GM18499 (cell line): ENCODE measurements around the gene MATR3.
"Not testable (repeated sequence)": the region's sequence is repeated elsewhere in the genome, so short reads cannot be mapped to it uniquely, and the experiment has no call there.

ENCODE experiments used
- ATAC-seq: cut with Tn5 transposase; IDR thresholded peaks from one replicate; pipeline ENCODE4 v1.9.1; 2021; ENCODE audit warnings: moderate number of reproducible peaks; ENCODE audit not compliant: insufficient read depth, unreplicated experiment

The MATR3 gene, protein sequence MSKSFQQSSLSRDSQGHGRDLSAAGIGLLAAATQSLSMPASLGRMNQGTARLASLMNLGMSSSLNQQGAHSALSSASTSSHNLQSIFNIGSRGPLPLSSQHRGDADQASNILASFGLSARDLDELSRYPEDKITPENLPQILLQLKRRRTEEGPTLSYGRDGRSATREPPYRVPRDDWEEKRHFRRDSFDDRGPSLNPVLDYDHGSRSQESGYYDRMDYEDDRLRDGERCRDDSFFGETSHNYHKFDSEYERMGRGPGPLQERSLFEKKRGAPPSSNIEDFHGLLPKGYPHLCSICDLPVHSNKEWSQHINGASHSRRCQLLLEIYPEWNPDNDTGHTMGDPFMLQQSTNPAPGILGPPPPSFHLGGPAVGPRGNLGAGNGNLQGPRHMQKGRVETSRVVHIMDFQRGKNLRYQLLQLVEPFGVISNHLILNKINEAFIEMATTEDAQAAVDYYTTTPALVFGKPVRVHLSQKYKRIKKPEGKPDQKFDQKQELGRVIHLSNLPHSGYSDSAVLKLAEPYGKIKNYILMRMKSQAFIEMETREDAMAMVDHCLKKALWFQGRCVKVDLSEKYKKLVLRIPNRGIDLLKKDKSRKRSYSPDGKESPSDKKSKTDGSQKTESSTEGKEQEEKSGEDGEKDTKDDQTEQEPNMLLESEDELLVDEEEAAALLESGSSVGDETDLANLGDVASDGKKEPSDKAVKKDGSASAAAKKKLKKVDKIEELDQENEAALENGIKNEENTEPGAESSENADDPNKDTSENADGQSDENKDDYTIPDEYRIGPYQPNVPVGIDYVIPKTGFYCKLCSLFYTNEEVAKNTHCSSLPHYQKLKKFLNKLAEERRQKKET

DNA sequence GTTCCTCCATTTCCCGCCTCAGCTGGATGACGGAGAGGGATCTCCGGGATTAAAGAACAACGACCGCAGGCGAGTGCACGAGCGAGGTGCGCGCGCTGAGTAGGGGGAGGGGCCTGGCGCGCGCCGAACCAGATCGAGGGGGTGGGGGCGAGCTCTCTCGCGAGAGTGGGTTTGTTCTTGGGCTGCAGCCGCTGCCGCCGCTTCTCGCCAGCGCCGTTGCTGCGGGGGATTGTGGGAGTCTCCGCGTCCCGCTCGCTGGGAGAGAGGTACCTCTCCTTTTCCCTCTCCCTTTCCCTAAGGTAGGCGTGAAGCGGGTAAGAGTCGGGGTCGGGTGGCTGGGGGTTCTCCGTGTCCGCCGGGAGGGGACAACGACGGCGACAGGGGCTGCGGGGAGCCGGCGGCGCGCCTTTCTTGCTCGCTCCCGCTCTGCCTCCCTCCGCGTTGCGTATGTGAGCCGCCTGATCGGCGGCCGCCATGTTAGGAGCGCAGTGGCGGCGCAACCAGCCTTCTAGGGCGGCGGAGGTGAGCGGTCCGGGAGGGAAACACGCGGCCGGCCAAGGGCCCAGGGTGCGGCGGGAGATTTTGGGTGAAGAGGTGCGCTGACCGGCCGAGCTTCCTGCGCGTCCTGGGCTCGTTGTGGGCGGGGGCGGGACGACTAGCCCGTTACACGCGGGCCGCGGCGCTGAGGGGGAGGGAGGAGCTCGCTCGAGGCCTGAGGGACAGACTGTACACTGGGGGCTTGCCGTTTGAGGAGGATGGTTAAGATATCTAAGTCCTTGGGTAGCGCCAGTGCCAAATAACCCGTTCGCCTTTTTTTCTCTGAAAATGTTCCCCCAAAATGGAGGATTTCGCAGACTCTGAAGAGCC is at the start of gene MATR3:
TSS of gene MATR3 (plus strand) at position 234 of the 867 bp plus-strand sequence. CDS start 13,676 bp downstream, outside the sequence.
- ATAC-seq: peak; percentile 44

DNA sequence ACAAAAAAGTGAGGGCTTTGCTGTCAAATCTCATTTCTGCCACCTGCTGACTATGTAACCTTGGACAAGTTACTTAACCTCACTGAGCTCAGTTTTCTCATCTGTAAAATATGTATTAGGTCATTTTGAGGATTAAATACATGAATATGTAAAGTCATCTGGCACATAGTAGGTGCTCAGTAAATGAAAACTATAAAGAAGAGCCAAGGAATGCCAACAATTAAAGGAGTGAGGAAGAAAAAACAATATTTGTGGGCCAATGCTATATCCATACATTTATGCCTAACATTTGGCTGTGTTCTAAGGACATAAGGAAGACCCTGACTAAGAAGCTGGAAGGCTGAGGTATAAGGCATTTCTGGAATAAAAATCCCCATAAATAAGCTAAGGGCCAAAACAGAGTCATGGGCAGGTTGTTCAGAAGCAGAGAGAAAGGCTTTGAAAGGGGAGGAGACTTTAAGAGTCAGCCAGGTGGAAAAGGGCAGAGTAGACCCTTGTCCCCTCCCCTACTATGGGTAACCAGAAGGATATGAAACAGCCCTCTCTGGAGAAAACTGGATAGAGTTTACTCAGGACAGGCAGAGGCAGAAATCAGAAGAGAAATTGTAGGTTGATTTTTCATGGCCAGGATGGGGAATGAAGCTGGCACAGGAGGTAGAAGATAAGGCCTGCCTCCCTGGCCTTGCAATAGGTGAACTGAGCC is 47.8 kb upstream of the MATR3 start:
- ATAC-seq: no peak

DNA sequence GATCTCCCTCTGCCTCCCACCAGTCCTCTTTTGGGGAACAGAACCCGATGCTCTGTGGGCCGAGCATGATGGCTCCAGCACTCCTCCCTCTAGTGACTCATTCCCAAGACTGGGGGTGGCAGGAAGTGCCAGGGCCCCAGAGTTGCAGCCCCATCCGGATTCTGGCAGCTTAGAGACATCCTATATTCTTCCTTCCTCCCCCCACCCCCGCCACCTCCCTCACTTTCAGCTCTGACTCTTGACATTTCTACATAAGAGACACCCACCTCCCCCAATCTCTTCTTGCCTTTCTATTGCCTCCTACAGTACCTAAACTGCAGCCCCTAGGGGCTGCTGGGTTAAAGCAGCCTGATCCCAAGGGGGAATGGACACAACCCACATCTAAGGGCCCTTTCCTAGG is 47.1 kb upstream of the MATR3 start:
- ATAC-seq: no peak

DNA sequence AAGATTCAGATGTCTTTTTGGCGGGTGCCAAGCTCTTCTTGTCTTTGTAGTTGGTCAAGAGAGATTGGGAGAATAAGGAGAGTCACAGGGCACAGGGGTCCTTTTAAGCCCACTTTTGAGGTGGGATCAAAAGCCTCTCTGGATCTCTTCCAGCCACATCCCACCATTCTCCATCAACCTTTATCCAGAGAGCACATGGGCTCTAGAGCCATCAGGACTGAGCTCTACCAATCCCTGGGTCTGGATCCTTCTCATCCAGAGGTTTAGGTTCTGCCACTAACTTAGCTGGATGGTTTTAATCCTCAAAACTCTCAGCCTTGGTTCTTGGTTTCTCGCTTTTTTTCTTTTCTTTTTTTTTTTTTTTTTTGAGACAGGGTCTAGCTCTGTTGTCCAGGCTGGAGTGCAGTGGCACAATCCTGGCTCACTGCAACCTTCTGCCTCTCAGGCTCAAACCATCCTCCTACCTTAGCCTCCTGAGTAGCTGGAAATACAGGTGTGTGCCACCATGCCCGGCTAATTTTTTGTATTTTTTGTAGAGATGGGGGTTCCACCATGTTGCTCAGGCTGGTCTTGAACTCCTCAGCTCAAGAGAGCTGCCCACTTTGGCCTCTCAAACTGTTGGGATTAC is 44.6 kb upstream of the MATR3 start:
- no peak for ATAC-seq

DNA sequence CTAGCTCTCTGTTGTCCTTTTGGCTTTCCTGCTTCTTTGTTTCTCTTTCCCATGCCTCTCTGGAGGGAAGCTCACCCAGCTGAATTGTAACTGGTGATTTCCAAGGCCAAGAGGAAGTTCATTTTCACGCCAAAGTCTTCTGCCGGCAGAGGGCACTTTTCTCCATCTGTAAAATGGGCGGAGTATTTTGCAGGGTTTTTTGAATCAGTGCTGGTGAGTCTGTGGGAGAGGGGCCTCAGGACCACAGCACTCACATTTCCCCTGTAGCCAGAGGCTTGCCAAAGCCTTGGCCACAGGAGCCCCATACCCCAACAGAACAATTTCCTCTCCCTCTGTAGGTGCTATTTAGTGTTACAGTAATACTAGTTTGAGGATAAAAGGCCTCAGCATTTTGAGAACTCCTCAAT is 42.3 kb upstream of the MATR3 start:
- no peak for ATAC-seq

DNA sequence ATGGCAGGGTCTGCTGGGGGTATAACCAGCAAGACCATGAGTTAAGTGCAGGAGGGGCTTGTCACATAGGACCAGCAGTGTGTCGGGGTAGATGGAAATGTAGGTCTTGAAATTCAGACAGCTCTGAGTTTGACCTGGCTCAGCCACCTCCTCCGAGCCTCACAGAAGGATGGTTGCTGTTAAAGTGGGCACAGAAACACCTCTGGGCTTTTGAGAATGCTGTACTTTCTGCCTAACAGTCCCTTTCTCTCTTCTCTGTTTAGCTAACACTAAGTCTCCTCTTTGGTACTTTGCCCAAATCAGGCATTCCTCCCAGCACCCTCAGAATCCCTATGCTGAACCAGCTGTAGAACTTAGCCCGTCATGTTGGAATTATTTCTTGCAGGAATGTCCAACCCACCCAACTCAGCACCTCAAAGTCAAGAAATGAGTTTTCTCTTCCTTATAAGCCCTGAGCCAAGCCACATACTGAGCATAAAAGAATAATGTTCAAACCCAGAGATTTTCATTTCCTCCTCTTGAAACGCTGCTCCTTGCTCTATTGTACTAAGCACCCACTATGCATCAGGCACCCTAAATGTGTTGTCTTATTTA is 41.7 kb upstream of the MATR3 start:
- no peak for ATAC-seq

DNA sequence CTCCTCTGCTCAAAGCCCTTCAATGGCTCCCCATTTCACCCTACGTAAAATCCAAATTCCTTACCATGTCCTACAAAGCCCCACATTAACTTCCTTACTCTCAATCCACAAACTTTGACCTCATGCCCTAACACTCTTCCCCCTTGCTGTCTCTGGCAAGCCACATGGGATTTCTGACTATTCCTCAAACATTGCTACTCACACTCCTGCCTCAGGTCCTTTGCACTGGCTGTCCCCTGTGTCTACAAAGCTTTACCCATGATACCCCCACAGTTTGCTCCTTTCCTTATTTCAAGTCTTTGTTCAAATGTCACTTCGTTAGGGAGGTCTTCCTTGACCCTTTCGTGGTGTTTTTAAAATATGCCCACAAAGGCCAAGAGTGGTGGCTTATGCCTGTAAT is 40.4 kb upstream of the MATR3 start:
- ATAC-seq: no peak

DNA sequence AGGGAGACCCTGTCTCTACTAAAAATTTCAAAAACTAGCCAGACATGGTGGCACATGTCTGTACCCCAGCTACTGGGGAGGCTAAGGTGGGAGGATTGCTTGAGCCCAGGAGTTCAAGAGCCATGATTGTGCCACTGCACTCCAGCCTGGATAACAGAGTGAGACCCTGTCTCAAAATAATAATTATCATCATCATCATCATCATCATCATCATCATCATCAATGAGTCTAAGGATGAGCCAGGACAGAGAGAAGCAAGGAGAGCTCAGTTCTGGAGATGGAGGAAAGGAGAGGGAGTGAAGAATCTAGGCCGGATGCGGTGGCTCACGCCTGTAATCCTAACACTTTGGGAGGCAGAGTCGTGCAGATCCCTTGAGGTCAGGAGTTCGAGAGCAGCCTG is 36.7 kb upstream of the MATR3 start:
- no peak for ATAC-seq

DNA sequence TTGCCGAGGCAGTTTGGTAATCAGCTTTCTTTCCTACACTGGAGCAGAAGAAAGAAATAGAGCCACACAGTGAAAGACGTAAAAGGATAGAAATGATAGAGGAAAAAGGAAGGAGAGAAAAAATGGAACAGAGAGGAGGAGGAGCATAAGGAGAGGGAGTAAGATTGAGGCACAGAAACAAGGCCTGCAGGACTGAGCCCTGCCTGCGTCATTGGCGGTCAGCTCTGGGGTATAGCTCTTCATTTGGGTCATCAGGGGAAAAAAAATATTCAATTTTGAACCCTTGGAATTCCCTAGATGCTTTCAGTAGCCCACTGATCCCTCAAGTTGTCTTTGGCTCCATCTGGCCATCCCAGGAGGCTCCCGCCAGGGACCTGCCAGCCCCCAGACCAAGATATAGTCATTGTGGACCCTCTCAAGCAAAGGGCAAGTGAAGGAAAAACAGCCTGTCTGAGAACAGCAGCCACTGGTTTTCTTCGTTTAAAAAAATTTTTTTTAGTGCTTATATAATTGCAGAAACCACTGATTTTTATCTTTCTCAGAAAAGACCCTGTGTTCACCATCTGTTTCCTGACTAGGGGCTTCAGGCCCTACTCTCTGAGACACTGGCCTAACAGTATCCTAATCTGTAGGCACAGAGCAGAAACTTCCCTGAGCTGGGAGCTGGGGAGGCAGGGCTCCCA is 31.3 kb upstream of the MATR3 start:
- no peak for ATAC-seq

DNA sequence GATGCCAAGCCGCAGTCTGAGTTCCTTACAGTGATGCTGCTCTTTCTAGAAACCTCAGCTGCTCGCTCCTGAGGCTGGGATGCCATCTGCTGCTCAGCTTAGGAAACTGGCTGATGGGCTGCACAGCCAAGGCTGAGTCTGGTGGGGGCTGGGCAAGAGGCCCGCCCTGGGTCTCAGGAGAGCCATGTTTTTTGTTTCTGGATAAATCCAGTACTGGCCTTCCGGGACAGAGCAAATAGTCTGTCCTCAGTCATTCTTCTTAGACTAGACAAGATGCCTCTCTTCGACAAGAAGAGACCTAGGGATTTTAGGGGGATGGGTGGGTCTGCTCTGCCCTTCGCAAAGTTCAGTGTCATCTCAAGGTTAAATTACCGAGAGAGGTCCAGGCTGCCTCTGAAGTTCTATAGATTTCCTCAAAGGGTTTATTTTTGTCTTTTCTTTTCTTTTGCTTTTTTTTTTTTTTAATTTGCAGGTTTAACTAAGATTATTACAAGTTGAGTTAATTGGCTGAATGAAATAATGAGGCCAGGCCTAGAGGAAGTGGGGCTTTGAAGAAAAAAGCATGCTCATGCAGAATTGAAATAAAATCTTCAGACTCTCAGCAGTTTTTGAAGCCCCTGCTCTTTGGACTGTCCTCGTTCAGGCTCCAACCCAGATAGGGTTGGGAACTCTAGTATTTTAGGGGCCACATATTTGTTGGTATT is 30.6 kb upstream of the MATR3 start:
- ATAC-seq: no peak

DNA sequence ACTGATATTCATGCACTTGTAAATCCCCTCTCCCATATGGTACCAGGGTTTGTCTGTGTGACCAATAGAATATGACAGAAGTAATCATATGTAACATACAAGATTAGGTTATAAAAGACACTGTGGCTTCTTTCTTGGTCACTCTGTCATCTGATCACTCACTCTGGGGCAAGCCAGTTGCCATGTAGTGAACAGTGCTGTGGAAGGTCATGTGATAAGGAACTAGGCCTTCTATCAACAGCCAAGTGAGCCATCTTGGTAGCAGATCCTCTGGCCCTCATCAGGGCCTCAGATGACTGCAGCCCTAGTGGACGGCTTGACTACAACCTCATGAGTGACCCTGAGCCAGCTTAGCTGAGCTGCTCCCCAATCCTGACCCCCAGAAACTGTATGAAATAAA is 30.0 kb upstream of the MATR3 start:
- no peak for ATAC-seq

DNA sequence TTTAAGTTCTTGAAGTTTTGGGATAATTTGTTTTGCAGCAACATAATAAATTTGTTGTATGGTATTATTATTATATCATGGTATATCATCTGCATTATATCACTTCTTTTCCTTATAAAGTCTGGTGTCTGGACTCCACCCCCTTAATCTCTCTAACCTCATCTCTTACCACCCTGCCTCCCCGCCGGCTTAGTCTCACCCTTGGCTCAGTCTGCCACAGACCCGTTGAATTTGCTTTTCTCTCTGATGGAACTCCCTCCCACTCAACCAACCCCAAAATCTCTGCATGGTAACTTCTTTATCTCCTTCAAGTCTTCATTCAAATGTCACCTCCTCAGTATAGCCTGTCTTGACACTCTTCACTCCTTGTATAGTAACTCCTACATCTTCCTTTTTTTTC is 29.6 kb upstream of the MATR3 start:
- no peak for ATAC-seq

DNA sequence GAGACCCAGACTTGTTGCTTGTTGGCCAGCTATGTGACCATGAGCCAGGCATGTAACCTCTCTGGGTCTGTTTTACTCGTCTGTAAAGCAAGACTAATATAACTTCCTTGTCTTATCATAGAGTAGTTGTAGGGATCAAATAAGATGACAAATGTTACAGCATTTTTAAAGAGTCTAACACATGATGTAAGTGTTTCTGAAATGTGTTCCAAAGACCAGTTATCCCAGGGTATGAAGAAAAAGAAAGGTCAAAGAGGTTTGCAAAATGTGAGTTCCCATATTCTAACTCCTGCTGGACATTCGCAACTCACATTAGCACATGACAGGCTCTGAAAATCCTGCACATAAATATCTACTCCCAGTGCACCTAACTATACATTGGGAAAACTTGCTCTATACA is 28.5 kb upstream of the MATR3 start:
- ATAC-seq: no peak

DNA sequence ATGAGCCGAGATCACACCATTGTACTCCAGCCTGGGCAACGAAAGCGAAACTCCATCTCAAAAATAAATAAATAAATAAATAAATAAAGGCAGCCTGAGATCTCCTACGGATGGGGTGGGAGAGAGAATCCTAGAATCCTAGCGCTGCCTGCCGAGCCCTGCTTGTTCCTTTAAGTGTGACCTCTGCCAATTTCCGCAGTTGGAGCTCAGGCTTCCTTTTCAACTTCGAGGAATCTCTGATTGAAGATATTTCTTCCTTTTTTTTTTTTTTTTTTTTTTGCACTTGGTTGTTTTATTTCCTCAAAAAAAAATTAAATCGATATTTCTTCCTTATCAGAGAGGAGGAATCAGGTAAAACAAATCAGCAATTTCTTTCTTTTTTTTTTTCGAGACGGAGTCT is 27.3 kb upstream of the MATR3 start:
- no peak for ATAC-seq

DNA sequence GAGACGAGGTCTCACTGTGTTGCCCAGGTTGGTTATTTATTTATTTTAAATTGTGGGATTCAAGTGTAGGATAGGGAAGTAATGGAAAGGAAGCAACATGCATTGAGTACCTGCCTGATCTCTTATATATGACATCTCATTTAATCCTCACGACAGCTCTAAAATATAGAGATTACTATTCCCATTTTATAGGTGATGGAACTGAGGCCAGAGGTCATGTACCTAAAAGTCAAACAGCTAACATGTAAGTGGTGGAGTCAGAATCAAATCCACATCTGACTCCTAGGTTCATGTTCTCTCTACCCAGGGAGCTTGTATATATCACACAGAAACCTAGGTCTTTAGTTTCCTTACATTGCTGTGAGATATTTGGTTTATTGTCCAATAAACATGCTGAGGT is 26.1 kb upstream of the MATR3 start:
- no peak for ATAC-seq

DNA sequence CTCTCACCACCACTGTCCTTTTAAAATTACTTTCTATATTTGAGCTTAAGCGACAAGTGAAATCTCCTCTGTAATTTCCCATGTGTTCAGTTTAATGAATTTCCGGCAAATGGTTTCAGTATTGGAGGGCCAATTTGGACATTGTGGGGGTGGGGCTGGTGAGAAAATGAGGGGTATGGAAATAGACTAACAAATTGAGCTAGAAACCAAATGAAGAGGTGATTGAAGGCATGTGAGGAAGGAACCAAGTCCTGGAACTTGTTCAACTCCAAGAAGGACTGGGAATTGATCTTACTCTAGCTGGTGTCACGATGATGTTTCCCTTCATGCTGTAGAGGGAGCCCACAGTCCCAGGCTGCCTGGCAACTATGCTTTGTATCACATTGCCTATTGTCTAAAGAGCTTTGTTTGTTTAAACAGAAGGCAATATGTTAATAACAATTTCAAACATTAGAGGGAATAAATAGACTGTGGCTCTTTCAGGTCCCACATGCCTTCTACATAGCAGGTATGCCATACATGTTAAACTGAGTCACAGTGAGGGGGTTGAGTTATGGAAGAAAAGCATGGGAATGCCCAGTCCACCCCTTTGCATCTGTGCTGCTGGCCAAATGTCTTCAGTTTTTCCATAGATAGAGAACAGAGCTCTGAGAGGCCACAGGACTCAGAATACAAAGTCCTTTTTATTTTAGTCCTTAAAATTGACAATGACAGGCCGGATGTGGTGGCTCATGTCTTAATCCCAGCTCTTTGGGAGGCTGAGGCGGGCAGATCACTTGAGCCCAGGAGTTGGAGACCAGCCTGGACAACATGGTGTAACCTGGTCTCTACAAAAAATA is 25.0 kb upstream of the MATR3 start:
- ATAC-seq: no peak

DNA sequence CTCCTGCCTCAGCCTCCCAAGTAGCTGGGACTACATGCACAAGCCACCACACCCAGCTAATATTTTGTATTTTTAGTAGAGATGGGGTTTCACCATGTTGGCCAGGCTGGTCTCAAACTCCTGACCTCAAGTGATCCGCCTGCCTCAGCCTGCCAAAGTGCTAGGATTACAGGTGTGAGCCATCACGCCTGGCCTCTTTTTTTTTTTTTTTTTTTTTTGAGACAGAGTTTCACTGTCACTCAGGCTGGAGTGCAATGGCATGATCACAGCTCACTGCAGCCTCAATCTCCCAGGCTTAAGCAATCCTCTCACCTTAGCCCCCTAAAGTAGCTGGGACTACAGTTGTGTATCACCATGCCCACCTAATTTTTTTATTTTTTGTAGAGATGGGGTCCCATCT is 22.8 kb upstream of the MATR3 start:
- ATAC-seq: not testable (repeated sequence)
